K562 (cell line): ENCODE data around the gene SSH3. TPM values are rescaled to one million over a fixed set of nuclear protein-coding genes. Genes with fewer than 3 reads are reported as not detected.

Source experiments
- C11orf30 ChIP-seq: fragments of 450-650 bp; IDR thresholded peaks from 2 replicates; pipeline ENCODE4 v1.6.1; 2016; ENCODE audit warnings: low read depth, mild to moderate bottlenecking
- EP400 ChIP-seq: fragments of 450-650 bp; IDR thresholded peaks from 2 replicates; pipeline ENCODE4 v1.6.1; 2017; ENCODE audit warnings: antibody characterized with exemption, mild to moderate bottlenecking, moderate library complexity
- ETV6 ChIP-seq, 3 experiments: fragments of 150-350 bp in 1 of 3; sonication (generic) in 1 of 3; formaldehyde crosslinking in 1 of 3; IDR thresholded peaks; 2 replicates each; pipeline versions ENCODE4 v1.6.1 to v1.8.0; 2014 to 2022; ENCODE audit warnings: borderline replicate concordance in 2 of 3, low read depth in 2 of 3, antibody characterized with exemption in 1 of 3, low read length in 1 of 3, mild to moderate bottlenecking in 1 of 3, missing genetic modification reagents in 1 of 3
- FOXM1 ChIP-seq, 2 experiments: fragments of 450-650 bp in 1 of 2; sonication (generic) in 1 of 2; formaldehyde crosslinking in 1 of 2; IDR thresholded peaks; 2 replicates each; pipeline versions ENCODE4 v1.6.1 to v1.9.0; 2017 to 2022; ENCODE audit warnings: low read depth in 2 of 2, mild to moderate bottlenecking in 2 of 2, missing genetic modification reagents in 1 of 2, moderate library complexity in 1 of 2
- HDAC8 ChIP-seq: fragments of 450-650 bp; IDR thresholded peaks from 2 replicates; pipeline ENCODE4 v1.6.1; 2016; ENCODE audit warnings: mild to moderate bottlenecking, missing genetic modification characterization, moderate library complexity, missing compliant biosample characterization
- IRF2 ChIP-seq: sonication (generic); formaldehyde crosslinking; IDR thresholded peaks from 2 replicates; pipeline ENCODE4 v1.8.1; 2022; ENCODE audit warnings: mild to moderate bottlenecking, missing genetic modification reagents
- MGA ChIP-seq: fragments of 450-650 bp; IDR thresholded peaks from 2 replicates; pipeline ENCODE4 v1.6.1; 2016; ENCODE audit warnings: mild to moderate bottlenecking, moderate library complexity
- POLR2H ChIP-seq: IDR thresholded peaks from 2 replicates; pipeline ENCODE4 v1.6.1; 2016; ENCODE audit warnings: missing genetic modification characterization, low read depth, mild to moderate bottlenecking, control low read depth, missing compliant biosample characterization, moderate library complexity
- RCOR1 ChIP-seq, 2 experiments: IDR thresholded peaks; 2 replicates each; pipeline ENCODE4 v1.6.1; 2012; ENCODE audit warnings: low read depth in 2 of 2, low read length in 2 of 2, borderline replicate concordance in 1 of 2, improper control_type of control experiment in 1 of 2
- SREBF1 ChIP-seq: fragments of 150-350 bp; IDR thresholded peaks from 2 replicates; pipeline ENCODE4 v1.6.1; 2014; ENCODE audit warnings: antibody characterized with exemption, low read depth, low read length, borderline replicate concordance
- polyA plus RNA-seq, 8 experiments: library from polyadenylated mRNA; depleted of rRNA in 4 of 8; stranded (reverse) in 5 of 8; unstranded in 3 of 8; fragments of >200 nt; fragmentation: Nextera tagmentation in 2 of 8; fragmentation: Illumina TruSeq in 1 of 8; extraction: Ambion mirVana in 2 of 8; extraction: Trizol in 1 of 8; gene quantifications; 2 replicates each; pipeline versions ENCODE4 v1.2.1 to v1.2.3, GENCODE V29; 2011 to 2014; ENCODE audit warnings: inconsistent platforms in 1 of 8, missing spikeins in 1 of 8
- total RNA-seq, 7 experiments: library from RNA; depleted of rRNA in 6 of 7; stranded (reverse); fragments of >200 nt in 6 of 7; fragmentation: Illumina TruSeq in 2 of 7; extraction: Trizol in 2 of 7; gene quantifications; 2 replicates each; pipeline versions ENCODE4 v1.2.1 to v1.2.3, GENCODE V29; 2011 to 2021; ENCODE audit warnings: low replicate concordance in 1 of 7

The SSH3 gene
- total and polyA plus RNA-seq, 9 of the 15 experiments (the other 6 are each of a cell fraction or from before 2014, with no cell fraction given): 0.07 to 1.0 (median 0.24) TPM; not detected in 3

GRCh38 chr11:67288452-67289225 is 14.7 kb upstream of the SSH3 start (continued):
- peak; percentile 90 for TF ChIP-seq MGA
- TF ChIP-seq C11orf30: no peak
- 0 out of 4 replicates have a peak, but pooled peaks of 1 of the 2 experiments have one; percentile 56 for TF ChIP-seq ETV6 (IDR thresholded peaks at IDR 0.05; ENCODE audit: borderline replicate concordance in 1 of 2, low read depth in 2 of 2, low read length in 1 of 2)
- no peak for TF ChIP-seq ETV6 (CRISPR knock-in tag; IDR thresholded peaks at IDR 0.05; ENCODE audit: borderline replicate concordance)
- TF ChIP-seq IRF2 (CRISPR knock-in tag): no peak
- TF ChIP-seq POLR2H: peak; percentile 79
- TF ChIP-seq SREBF1: peak; percentile 67; the same call in 1 of the 2 replicates
- peak; percentile 87 for TF ChIP-seq EP400
- TF ChIP-seq HDAC8 (tag): no peak
- peak in 1 of 2 experiments; percentile 75; a peak in 2 of 4 replicates for TF ChIP-seq RCOR1 (IDR thresholded peaks at IDR 0.05; ENCODE audit: borderline replicate concordance in 1 of 2, low read depth in 2 of 2, low read length in 2 of 2)
- TF ChIP-seq FOXM1 (IDR thresholded peaks at IDR 0.05; ENCODE audit: low read depth): no peak
- TF ChIP-seq FOXM1 (CRISPR knock-in tag; IDR thresholded peaks at IDR 0.05; ENCODE audit: low read depth): no peak
